T-helper 1 cell (primary cell): ENCODE data around the gene LPCAT3.

Experiments
- DNase-seq, 5 donors: peaks; one replicate each; pipeline ENCODE4 v3.0.0-alpha.2; 2012 to 2020

Gene LPCAT3

DNA sequence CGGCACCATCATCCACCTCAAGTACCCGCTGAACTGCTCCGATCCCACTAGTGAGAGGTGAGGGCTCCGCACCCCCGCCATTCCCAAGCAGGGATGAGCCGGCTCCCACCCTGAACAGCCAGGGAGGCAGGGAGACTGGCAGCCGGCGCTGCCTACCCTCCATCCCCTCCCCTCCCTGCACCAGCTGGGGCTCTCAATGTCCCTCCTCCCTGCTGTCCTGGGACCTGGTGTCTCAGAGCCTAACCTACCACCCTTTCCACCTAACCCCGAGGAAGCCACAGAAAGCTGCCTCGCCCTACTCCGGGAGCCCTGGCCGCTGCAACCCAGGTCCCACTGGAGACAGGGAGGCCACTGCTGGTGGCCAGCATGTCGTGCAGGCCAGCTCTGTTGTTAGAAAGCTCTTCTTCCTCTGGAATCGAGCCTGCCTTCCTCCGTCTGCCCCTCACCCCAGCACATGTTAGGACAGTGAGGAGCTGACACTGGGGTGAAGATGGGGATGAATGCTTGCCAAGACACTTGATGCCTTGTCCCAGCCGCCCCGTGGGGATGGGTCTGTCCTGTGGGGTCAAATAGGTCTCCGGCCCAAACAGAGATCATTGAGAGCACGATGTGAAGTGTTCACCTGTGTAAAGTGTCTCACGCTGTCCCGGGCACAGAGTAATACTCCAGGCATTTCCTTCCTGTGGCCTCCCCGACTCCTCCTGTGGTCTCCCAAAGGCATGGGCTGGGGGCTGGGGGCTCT lies 66.0 kb downstream of the LPCAT3 start:
- DNase-seq = peak in 1 of 5 donors; percentile 13

DNA sequence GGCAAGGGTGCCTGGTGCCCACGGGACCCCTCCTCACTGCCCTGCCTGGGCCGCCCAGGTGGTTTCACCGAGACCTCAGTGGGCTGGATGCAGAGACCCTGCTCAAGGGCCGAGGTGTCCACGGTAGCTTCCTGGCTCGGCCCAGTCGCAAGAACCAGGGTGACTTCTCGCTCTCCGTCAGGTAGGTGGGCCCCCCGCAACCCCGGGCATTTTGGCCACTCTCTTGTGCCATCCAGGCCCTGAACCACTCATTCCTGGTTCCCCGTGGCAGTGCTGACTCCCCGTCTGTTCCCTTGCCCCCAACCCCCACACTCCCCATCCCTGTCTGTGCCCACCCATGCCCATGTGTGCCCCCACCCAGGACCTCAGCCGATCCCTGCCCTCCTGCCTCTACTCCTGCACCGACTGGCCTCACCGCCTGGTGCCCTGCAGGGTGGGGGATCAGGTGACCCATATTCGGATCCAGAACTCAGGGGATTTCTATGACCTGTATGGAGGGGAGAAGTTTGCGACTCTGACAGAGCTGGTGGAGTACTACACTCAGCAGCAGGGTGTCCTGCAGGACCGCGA lies 66.6 kb downstream of the LPCAT3 start:
- DNase-seq = peak in 2 of 5 donors; percentile 24 to 36

DNA sequence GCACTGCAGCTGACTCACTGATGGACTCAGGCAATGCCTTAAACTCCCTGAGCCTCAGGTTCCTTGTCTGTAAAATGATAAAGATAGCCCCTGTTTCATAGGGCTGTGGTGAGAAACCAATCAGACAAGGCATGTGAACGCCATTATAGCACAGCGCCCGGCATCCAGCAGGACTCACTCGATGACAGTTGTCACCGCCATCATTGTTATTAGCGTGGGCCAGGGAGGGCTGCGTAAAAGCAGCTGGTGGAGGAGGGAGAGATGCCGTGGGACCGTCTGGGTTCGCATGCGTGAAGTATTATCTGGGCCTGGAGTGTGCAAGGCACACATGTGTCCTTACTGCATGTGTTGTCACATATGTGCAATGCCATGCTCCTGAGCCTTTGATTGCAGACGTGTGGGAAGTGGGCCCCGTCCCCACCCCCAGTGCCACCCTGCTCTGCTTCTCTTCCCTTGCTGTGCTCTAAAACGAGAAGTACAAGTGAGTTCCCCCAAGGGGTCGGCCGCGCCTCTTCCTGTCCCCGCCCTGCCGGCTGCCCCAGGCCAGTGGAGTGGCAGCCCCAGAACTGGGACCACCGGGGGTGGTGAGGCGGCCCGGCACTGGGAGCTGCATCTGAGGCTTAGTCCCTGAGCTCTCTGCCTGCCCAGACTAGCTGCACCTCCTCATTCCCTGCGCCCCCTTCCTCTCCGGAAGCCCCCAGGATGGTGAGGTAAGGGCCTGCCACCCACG lies 67.3 kb downstream of the LPCAT3 start, which contains the start of gene PTPN6:
Gene PTPN6, plus strand, starts transcription at position 546 of the 730 bp plus-strand sequence. Its CDS starts 157 bp downstream, at position 703.
- peak in 1 of 5 donors; percentile 68 for DNase-seq

- DNase-seq = peak in 1 of 5 donors; percentile 55
Measured at GRCh38 chr12:6950401-6950801, 67.9 kb downstream of the LPCAT3 start.

DNA sequence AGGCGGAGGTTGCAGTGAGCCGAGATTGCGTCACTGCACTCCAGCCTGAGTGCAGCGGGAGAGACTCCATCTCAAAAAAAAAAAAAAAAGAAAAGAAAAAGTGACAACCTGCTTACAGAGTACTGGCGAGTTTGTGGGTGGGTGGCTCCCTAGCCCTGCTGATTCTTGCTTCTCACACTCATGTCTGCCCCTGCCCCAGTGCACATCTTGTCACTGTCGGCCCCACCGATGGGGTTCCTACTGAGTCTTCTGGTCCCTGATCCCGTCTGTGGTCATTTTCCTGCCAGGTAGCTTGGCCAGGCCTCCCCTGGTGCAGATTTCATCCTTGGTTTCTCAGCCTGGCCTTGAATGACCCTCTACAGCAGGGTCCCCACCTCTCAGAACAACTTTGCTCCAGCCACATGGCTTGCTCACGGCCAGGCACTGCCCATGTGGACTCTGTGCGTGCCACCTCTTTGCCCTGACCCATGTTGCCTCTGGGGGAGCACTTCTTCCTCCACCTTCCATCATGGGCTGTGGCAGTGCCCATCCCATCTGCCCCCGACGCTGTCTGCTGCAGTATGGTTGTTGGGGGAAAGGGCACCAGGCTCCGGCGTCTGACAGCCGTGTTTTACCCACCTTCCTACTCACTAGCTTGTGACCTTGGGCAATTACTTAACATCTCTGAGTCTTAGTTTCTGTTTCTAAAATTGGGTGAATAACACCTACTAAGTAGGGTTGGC lies 69.2 kb downstream of the LPCAT3 start:
- peak in 1 of 5 donors; percentile 36 for DNase-seq

GRCh38 chr12:6947615-6948014 lies 70.7 kb downstream of the LPCAT3 start:
- DNase-seq = no peak

DNA sequence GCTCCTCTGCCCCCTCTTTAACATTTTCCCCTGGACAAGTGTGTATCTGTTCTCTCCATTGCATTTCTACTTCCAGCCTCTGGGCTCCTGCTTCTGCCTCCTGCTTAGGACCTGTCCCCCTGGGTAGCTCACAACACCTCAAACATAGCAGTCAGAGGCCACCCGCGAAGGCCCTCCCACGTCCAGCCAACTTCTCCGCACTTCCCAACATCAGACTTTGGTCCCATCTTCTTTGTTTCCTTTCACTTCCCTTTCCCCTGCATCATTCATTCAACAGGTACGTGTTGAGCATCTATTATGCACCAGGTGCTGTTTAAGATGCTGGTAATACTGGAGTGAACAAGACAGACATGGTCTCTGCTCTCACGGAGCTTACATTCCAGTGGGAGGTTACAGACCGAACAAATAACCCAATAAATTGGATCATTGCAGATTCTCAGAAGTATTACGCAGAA lies 71.3 kb downstream of the LPCAT3 start:
- DNase-seq = no peak

DNA sequence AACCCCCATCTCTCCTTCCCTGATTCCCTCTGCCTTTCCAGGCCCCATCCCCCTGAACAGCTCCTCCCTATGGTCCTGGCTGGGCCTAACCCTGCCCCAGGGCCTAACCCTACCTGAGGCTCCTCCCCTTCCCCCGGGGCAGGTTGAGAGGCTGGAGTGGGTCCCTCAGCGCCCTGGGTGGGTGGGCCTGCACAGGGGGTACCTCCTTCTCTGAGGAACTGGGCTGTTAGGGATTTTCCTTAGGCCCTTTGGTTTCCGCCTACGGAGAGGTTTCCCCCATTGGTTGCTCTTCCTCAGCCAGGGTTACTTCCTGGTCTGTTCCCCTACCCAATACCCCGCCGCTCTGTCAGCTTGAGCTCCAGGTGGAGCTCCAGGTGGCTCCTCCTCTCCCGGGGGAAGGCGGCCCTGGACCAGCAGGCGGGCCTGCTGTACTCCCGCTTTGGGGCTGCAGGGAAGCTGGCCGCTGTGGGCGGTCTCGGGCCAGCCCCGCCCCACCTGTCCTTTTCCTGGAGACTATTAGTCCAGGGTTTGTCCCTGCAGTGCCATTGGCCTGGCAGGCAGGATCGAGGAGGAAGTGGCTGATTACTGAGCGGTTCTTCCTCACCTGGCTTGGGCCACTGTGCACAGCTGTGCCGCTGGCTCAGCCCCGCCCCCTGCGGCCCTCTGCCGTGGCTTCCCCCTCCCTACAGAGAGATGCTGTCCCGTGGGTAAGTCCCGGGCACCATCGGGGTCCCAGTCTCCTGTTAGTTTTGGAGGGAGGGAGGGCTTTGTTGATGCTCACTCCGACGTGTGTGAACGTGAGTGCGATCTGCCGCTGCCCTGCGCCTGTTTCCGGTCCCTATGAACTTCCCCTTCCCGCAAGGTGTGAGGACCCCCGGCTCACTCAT lies 72.0 kb downstream of the LPCAT3 start:
- peak; percentile 59 to 70 (median 63) for DNase-seq

- DNase-seq = no peak
Measured at GRCh38 chr12:6945613-6946012, 72.7 kb downstream of the LPCAT3 start.

GRCh38 chr12:6944381-6945186 lies 73.7 kb downstream of the LPCAT3 start:
- peak; percentile 74 to 92 (median 83) for DNase-seq

- DNase-seq = peak; percentile 57 to 95 (median 67)
Measured at GRCh38 chr12:6943722-6944380, 74.4 kb downstream of the LPCAT3 start, which contains the start of the genes C12orf57 and RNU7-1. TSS of gene C12orf57 (plus strand) at chr12:6944022. CDS start at chr12:6944122, 100 bp downstream. TSS of gene RNU7-1 (plus strand) at chr12:6943816.

DNA sequence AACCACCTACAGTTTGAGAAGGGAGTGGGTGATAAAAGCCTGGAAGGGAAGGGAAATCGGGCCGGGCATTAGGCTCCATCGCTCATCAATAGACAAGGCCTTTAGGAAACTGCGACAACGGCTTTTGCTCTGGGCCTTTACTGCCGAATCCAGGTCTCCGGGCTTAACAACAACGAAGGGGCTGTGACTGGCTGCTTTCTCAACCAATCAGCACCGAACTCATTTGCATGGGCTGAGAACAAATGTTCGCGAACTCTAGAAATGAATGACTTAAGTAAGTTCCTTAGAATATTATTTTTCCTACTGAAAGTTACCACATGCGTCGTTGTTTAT lies 74.9 kb downstream of the LPCAT3 start:
- peak; percentile 66 to 90 (median 77) for DNase-seq

DNA sequence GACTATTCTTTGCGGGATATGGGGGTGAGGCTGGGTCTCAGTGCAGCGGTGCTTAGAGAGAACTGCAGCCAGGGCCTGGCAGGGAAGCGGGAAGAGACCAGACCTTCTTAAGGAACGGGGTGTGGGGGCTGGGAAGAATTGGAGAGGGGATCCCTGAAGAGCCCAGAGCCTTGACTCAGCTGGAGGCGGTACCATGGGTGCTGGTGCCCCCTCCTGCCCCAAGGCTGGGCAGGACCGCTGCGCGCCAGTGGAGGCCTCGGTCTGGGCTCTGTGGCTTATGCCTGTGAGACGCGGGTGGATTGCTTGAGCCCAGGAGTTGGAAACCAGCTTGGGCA lies 76.0 kb downstream of the LPCAT3 start:
- no peak for DNase-seq

GRCh38 chr12:6941782-6942181 lies 76.5 kb downstream of the LPCAT3 start:
- no peak for DNase-seq

DNA sequence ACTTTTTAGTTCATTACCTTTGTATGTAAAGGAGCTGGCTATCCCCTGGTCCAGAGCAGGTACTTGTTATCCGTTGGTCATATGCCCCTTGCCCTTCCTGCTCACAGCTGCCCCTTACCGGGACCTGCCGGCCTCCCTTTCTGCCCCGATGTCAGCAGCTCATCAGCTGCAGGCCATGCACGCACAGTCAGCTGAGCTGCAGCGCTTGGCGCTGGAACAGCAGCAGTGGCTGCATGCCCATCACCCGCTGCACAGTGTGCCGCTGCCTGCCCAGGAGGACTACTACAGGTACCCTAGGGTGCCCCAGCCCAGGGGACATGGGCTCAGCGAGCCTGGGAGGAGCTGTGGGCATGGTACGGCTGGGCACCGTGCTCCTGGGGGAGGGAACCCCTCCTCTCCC lies 77.0 kb downstream of the LPCAT3 start:
- no peak for DNase-seq

DNA sequence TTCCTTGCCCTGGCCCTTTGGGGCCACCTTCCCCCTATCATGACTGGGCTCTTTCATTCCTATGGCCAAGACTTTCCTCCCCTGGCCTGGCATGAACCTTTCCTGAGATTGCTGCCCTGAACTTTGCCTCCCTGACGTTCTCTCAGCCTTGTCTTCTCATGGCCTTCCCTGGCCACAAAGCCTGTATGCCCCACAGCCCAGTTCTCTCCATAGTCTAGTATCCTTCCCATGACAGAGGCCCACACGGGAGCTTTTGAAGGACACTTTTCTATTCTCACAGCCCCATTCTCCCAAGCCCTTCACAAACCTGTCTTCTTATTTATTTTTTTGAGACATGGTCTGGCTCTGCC lies 79.1 kb downstream of the LPCAT3 start:
- no peak for DNase-seq

GRCh38 chr12:6938353-6939190 lies 79.7 kb downstream of the LPCAT3 start:
- DNase-seq = peak in 1 of 5 donors; percentile 15

DNA sequence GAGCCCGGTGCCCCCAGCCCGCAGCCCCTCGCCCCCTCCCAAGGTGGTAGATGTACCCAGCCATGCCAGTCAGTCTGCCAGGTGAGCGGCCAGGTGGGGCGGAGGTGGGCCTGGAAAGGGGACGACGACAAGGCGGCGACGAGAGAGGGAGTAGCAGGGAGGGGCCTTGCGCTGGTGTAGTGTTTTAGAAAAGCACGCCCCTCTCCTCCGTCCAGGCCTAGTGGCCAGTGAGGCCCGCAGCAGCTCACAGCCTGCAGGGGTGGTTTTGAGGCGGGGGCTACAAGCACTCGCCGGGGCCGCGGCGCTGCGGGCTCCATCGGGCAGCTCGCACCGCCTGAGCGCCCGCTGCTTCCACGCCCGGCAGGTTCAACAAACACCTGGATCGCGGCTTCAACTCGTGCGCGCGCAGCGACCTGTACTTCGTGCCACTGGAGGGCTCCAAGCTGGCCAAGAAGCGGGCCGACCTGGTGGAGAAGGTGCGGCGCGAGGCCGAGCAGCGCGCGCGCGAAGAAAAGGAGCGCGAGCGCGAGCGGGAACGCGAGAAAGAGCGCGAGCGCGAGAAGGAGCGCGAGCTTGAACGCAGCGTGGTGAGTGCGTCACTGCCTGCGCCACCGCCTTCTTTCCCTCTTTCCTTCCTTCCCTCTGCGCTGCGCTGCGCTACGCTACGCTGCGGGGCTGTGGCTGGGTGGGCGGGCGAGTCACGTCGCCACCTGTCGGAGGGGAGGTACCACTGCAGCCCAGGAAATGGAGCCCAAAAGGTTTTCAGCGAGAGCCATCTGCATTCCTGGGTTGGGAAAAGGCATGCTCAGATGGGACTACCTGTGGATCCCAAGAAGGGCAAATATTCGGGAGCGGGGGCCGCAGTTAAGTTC lies 80.6 kb downstream of the LPCAT3 start:
- DNase-seq = peak; percentile 89 to 98 (median 91)
